IPS DF 19.7 (cell line): ENCODE measurements around the gene ALG9.
"Not testable (repeated sequence)": the region's sequence is repeated elsewhere in the genome, so short reads cannot be mapped to it uniquely, and the experiment has no call there.

Experiments used
- DNase-seq: peaks from one replicate; pipeline ENCODE4 v3.0.0-alpha.2; 2013; ENCODE audit warnings: low read depth, low spot score

ALG9 gene, protein sequence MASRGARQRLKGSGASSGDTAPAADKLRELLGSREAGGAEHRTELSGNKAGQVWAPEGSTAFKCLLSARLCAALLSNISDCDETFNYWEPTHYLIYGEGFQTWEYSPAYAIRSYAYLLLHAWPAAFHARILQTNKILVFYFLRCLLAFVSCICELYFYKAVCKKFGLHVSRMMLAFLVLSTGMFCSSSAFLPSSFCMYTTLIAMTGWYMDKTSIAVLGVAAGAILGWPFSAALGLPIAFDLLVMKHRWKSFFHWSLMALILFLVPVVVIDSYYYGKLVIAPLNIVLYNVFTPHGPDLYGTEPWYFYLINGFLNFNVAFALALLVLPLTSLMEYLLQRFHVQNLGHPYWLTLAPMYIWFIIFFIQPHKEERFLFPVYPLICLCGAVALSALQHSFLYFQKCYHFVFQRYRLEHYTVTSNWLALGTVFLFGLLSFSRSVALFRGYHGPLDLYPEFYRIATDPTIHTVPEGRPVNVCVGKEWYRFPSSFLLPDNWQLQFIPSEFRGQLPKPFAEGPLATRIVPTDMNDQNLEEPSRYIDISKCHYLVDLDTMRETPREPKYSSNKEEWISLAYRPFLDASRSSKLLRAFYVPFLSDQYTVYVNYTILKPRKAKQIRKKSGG

DNA sequence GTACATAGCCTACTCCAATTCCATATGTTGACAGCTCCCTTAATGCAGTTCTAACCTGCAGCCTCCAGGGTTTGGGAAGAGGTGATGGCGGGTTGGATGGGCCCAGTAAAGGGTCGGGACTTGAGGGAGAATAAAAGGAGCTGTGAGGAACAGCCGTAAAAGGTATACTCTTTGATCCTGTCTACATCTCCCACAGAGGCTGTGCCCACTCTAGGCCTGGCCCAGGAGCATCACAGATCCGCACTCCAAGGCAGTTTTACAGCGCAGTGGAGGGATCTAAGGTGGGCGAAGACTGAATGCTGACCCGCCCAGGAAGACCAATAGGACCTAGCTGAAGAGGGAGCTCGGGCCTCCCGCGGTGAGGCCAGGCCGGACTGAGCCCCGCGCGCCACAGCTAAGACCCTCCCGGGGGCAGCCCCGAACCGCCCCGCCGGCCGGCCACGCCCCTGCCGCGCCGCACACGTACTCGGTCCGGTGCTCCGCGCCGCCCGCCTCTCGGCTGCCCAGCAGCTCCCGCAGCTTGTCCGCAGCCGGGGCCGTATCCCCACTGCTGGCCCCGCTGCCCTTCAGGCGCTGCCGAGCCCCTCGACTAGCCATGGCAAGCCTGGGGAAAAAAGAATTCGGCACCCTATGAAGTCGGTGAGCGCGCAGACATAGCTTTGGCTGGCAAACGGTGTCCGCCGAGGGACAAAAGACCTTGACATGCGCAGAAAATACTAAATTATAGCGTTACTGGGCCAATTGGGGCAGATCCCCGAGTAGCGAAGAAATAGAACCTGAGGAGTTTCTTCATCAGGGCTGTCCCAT is at the start of gene ALG9:
Gene ALG9, minus strand, starts transcription at position 696 of the 807 bp plus-strand sequence. Its CDS starts 99 bp downstream, at position 597.
- peak; percentile 57 for DNase-seq

DNA sequence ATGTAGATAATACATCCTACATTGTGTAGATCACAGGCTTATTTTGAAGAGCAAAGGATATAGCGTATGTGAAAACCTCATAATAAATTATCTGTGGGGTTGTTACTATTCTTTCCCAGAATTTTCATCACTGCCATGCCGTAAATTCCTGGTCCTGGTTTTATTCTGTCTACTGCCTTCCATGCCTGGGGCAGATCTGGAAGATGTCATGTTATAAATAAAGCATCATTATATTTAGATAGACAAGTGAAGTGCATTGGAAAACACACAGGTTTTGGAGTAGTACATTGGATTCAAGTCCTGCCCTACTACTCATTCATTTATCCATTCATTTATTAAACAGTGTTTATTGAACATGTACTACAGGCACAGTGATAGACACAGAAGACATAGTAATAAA is 49.5 kb upstream of the ALG9 start:
- DNase-seq = no peak

DNA sequence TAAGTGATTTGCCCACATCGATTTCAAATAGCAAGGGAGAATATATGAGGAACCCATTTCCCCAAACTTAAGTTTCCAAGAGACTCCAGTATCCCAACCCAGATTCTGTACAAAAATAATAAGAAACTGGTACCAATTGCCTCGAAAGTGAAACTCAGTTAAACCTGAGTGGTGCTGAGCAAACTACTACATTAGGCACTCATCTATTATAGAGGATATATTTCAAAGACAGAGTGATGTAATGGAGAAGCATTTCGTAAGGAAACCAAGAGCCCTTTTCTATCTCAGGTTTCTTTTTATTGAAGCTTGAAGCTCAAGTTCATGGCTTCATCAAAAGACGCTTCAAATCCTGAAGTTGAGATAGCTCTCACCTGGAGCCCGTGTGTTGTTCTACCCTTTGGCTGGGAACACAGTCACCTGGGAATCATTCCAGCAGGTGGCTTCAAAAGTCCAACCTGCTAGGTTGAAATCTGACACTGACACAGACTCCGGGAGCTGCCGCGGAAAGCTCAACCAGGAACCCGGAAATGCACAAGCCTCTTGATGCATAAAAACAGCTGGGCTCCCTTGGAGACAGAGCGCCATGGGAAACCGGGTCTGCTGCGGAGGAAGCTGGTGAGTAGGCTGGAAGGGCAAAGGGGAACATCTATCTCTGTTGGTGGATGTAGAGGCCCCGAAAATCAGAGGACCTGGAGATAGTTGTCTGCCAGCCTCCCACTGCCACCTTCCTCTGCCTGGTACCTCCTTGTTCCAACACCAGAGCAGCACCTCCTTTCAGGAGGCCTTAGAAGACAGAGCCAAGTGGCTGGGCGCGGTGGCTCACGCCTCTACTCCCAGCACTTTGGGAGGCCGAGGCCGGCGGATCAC is 47.2 kb upstream of the ALG9 start, which contains the start of gene C11orf52:
Gene C11orf52, plus strand, starts transcription at position 524 of the 867 bp plus-strand sequence. Its CDS starts 60 bp downstream, at position 584.
- peak; percentile 95 for DNase-seq

DNA sequence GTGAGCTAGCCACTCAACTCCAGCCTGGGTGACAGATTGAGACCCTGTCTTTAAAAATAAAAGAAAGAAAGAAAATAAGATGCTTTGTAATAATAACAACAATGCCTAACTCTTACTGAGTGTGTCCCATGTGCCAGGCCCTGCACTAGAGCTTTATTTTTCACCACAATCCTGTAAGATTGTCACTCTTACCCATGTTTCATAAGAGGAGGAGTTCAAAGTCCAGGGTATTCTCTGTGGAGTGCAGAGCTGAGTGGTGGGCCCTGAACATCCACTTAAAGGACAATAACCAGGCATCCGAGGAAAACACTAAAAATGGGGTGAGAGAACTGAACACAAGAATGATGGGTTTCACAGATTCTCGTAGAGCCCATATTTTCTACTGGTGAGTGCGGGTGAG is 46.4 kb upstream of the ALG9 start:
- DNase-seq = no peak

DNA sequence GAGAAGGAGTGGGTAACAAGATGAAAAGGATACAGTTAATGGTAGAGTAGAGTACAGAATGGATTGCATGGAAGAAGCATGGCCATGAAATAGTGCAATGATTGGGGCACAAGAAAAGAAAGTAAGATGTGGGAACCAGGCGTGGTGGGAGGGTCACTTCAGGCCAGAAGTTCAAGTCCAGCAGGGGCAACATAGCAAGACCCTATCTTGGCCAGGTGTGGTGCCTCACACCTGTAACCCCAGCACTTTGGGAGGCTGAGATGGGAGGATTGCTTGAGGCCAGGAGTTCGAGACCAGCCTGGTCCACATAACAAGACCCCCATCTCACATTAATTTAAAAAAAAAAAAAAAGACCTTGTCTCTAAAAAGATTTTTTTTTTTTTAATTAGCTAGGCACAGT is 45.9 kb upstream of the ALG9 start:
- DNase-seq = no peak

DNA sequence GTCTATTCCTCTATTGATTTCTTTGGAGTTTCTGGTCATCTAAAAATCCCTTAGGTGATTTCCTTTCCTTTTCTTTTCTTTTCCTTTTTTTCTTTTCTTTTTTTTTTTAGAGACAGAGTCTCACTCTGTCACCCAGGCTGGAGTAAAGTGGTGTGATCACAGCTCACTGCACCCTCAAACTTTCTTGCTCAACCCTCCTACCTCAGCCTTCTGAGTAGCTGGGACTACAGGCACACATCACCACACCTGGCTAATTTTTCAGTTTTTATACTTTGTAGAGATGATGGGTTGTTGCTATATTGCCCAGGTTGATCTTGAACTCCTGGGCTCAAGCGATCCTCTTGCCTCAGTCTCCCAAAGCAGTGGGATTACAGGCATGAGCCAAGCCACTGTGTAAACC is 45.4 kb upstream of the ALG9 start:
- no peak for DNase-seq

DNA sequence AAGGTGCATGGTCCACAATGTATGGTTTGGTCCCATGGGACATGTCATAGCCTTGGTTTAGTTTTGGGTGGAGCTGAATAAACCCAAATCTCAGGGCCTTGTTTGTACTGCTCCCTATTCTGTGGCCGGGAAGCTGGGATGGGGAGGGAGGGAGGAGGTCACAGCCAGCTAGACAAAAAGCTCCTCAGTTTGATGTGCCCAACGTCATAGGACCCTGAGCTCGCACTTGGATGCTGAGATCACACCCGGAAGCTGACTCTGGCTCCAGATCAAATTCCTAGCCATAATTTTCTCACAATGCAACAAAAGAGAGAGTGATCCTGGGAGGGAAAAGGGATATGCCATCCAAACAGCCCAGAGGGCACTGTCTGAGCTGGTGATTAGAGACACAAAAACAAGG is 42.6 kb upstream of the ALG9 start:
- no peak for DNase-seq

DNA sequence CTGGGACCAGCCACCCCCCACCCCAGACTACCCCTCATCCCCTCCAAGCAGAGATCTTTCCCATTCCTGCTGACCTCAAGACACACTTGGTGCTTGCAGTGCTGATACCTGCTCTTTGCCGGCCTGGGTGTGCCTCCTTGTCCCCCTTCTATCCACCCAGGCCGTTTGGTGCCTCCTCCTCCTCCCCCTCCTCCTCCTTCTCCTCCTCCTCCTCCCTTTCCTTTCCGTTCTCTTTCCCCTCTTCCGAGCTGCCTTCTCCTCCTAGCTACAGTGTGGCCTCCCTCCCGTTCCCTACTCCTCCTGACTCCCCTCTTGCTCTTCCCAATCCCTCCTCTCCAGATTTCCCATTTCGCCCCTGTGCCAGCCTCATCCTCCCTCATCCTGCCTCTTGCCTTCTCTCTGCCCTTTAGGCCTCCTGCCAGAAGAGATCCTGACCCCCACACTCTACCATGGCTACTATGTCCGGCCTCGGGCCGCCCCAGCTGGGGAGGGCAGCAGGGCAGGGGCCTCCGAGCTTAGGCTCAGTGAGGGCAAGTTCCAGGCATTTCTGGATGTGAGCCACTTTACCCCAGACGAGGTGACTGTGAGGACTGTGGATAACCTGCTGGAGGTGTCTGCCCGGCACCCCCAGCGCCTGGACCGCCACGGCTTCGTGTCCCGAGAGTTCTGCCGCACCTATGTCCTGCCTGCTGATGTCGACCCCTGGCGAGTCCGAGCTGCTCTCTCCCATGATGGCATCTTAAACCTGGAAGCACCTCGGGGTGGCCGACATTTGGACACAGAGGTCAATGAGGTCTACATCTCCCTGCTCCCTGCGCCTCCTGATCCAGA is 41.9 kb upstream of the ALG9 start:
- DNase-seq = no peak

DNA sequence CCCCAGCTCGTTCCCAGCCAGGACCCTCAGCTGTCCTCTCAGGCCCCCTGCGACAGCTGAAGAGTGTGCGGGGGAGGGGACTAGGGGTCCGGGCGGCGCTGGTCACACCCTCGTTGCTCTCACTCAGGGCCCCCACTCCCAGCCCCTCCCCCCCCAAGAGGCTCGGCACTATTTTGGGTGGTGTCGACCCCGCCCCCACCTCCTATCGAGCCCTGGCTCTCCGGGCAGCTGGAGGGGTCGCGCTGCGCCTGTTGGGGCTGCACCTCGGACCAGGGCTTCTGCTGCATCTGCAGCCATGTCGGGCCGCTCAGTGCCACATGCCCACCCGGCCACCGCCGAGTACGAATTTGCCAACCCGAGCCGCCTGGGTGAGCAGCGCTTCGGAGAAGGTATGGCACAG is 41.2 kb upstream of the ALG9 start, which contains the start of gene HSPB2:
Gene HSPB2, plus strand, starts transcription at position 200 of the 400 bp plus-strand sequence. Its CDS starts 96 bp downstream, at position 296.
- DNase-seq = no peak

DNA sequence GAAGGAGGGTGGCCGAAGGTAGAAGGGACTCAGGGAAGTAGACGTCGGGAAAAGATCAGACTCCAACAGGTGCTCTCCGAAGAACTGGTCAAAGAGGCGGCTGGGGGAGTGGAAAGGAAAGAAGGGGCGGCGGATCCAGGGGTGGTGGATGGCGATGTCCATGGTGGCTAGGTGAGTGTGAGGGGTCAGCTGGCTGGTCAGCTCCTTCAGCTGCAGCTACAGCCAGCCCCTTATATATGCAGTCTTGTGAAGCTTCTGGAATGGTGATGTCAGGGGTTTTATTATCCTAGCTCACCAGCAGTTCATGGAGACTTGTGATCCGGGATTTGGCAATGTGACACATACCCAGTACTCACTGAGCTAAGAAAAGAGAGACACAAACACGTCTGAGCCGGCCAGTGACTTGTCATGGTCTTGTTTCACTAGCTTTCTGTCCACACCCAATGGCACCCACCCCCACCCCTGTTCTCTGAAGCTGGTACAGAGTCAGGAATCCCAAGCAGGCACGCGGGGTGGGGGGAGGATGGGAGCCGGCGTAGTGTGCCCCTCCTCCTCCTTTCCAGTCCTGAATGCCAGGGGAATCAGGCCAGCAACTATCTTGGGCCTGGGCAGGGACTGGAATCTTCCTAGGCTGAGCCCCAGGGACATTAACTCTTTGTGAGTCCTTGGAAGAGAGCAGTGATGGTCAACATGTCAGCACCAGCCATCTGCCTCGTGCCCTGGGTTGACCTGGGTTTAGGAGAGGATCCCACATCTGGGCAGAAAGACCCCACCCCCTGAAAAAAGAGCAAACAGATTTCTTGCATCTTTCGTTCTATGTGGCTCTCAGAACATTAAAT is 40.4 kb upstream of the ALG9 start, which contains the start of gene CRYAB:
Gene CRYAB, minus strand, starts transcription at position 208 of the 839 bp plus-strand sequence. Its CDS starts 46 bp downstream, at position 162.
- DNase-seq = no peak

DNA sequence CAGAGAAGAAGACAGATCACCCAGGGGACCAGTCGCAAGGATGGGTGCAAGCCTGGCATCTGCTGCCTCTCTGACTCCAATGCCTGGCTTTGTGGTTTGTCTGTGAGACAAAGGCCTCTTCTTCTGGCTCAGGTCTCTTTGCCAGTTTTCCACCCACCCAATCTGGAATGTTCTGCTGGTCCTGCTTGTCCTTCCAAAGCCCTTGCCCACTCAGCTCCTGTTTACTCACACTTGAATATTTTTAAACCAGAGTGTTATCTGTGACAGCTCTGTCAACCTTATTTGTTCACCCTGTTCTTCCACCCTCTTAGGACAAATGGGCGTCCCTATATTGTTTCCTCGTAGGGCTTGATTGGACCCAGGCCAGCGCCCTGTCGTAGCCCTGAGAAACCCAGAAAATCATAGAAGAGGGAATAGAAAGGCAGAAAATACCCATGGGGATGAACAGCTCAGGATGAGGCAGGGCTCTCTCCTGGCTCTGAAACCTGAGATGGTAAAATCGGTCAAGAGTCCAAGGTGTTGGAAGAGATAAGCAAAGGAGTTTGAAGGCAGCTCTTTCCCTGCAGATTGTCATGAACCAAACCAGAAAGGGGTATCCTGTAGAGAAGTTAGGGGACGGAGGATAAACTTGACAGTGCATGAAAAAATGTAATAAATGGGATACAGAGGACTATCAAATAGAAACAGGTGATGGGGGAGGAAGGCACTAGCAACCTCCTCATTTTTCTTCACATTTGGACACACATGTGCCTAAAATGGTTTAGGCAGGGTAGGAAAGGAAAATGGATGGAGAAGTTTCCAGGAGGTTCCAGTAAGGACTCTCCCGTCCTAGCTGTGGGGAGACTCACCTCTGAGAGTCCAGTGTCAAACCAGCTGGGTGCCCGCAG is 39.5 kb upstream of the ALG9 start:
- DNase-seq = no peak

DNA sequence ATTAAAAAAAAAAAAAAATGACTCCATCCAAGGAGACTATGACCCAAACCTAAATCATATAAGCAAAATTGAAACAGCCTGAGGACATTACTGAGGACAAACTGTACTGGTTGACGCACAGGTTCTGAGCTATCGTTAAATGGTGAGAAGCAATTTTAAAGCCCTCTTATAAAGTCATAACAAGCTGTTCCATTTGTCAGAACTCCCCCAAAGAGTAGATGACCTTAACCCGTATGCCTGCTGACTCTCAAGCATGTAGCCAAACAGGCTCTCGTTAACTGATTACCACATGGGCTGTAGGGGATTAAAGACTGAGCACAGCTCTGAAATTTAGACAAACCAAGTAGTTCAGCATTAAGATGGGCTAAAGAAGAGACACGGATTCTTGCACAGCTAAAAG is 38.0 kb upstream of the ALG9 start:
- DNase-seq = no peak

DNA sequence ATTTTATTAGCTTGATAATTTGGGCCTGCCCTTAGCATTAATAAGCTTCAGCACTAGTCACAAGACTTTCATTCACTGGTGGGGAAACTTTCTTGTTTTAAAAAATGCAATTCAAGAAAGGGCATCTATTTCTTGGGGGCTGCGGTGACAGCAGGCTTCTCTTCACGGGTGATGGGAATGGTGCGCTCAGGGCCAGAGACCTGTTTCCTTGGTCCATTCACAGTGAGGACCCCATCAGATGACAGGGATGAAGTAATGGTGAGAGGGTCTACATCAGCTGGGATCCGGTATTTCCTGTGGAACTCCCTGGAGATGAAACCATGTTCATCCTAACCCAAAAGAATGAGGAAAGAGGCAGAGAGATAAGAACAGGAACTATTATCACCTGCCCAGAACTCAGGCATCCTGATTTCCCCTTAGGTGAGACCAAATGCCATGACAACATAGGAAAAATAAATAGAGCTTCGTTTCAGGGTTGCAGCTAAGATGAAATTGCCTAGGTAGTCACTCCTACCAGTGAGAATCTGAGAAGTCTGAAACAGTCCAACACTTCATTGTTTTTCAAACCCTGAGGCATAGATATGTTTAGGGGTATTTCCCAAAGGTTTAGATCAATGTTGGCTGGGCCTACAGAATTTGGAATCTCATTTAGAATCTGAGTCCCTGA is 37.4 kb upstream of the ALG9 start:
- DNase-seq = no peak

DNA sequence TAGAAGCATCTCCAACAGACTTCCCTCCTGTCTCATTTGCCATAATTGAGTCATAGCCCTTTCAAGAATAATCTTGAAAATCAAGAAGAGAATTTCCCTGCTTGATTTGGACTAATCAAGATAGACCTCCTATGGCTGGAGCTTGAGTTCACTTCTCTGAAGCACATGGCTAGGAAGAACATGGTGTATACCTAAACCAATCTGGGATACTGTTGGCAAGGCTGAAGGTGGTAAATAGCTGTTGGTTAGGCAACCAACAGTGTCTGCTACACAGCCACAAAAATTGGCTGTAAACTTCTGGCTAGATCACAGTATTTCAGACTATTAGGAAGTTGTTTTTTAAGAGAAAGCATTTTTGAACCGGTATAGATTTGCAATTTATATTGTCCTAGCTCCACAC is 35.3 kb upstream of the ALG9 start:
- DNase-seq = no peak

DNA sequence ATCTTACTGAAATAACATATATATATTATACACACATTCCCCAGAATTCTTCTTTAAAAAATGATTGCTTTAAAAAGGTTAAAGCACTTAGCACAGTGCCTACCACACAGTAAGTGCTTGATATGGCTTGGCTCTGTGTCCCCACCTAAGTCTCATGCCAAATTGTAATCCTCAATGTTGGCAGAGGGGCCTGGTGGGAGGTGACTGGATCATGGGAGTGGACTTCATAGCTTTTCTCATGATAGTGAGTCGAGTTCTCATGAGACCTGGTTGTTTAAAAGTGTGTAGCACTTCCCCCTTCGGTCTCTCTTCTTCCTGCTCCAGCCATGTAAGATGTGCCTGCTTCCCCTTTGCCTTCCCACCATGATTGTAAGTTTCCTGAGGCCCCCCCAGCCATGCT is 34.0 kb upstream of the ALG9 start:
- DNase-seq = no peak

DNA sequence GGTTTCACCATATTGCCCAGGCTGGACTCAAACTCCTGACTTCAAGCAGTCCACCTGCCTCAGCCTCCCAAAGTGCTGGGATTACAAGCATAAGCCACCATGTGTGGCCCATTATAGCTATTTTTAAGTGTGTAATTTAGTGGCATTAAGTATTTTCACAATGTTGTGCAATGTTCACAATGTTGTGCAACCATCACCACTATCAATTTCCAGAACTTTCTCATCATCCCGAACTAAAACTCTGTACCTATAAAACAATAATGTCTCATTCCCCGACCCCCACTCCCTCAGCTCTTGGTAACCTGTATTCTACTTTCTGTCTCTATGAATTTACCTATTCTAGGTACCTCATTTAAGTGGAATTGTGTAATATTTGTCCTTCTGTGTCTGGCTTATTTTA is 15.5 kb upstream of the ALG9 start:
- no peak for DNase-seq

DNA sequence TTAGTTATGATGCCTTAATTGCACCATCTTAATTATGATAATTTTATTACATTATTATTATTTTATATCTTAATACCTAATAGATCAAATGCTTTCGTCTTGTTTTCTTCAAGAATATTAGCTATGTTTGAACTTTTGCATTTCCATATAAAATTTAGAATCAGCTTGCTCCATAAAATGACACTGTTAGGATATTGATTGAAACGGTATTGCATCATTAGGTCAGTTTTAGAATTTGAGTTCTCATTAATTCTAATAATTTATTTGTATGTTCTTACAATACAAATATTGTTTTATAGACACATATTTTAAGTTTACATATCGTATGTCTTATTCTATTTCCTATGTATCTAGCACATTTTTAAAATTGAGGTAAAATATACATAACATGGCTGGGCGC is 14.7 kb upstream of the ALG9 start:
- DNase-seq = no peak

DNA sequence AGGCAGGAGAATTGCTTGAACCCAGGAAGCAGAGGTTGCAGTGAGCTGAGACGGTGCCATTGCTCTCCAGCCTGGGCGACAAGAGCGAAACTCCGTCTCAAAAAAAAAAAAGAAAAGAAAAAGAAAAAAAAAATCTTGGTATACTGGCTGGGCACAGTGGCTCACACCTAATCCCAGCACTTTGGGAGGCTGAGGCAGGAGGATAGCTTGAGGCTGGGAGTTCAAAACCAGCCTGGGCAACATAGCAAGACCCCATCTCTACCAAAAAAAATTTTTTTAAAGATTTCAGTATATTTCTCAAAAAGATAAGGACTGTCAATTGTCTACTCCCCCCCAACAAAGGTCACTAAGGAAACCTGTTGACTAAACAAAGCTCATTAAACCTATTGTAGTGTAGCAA is 13.7 kb upstream of the ALG9 start:
- DNase-seq = not testable (repeated sequence)
